Liver (tissue), 9 donors: ENCODE results near the gene GIMAP8. TPM values are rescaled to one million over a fixed set of nuclear protein-coding genes. Genes with fewer than 3 reads are reported as not detected.

ENCODE experiments used
- DNase-seq: peaks from one replicate; pipeline ENCODE4 v3.0.0-alpha.2; 2017; ENCODE audit warnings: low spot score
- H3K27ac ChIP-seq, 2 donors: one replicate each; pipeline ENCODE4 v1.7.0; 2013; ENCODE audit warnings: inconsistent platforms in 2 of 2, low read length in 2 of 2, control low read depth in 1 of 2, low read depth in 1 of 2, mild to moderate bottlenecking in 1 of 2
- H3K27me3 ChIP-seq, 4 donors: one replicate each; pipeline versions ENCODE4 v1.6.1 to v1.7.0; 2013; ENCODE audit warnings: low read length in 3 of 4, inconsistent platforms in 1 of 4, mild to moderate bottlenecking in 1 of 4, moderate library complexity in 1 of 4; ENCODE audit not compliant: control insufficient read depth in 4 of 4, insufficient read depth in 4 of 4
- H3K36me3 ChIP-seq, 4 donors: one replicate each; pipeline versions ENCODE4 v1.6.1 to v1.7.0; 2013; ENCODE audit warnings: low read length in 3 of 4, mild to moderate bottlenecking in 3 of 4, low read depth in 1 of 4, moderate library complexity in 1 of 4; ENCODE audit not compliant: control insufficient read depth in 4 of 4, insufficient read depth in 3 of 4
- H3K4me1 ChIP-seq, 4 donors: one replicate each; pipeline versions ENCODE4 v1.6.1 to v1.7.0; 2013; ENCODE audit warnings: low read length in 3 of 4, mild to moderate bottlenecking in 3 of 4, moderate library complexity in 1 of 4; ENCODE audit not compliant: control insufficient read depth in 4 of 4, insufficient read depth in 4 of 4
- H3K4me3 ChIP-seq, 3 donors: one replicate each; pipeline versions ENCODE4 v1.6.1 to v1.7.0; 2013; ENCODE audit warnings: low read length in 3 of 3, control low read depth in 1 of 3, low read depth in 1 of 3, mild to moderate bottlenecking in 1 of 3
- H3K9ac ChIP-seq, 2 donors: one replicate each; pipeline ENCODE4 v1.7.0; 2013; ENCODE audit warnings: low read length in 2 of 2, mild to moderate bottlenecking in 2 of 2, moderate library complexity in 2 of 2, control low read depth in 1 of 2, low read depth in 1 of 2
- H3K9me3 ChIP-seq, 4 donors: one replicate each; pipeline versions ENCODE4 v1.6.1 to v1.7.0; 2013; ENCODE audit warnings: low read length in 3 of 4; ENCODE audit not compliant: control insufficient read depth in 4 of 4
- ATF3 ChIP-seq: IDR thresholded peaks from 2 replicates; pipeline ENCODE4 v1.6.1; 2016; ENCODE audit warnings: antibody characterized with exemption
- CTCF ChIP-seq: fragments of 150-350 bp; IDR thresholded peaks from 2 replicates; pipeline ENCODE4 v1.5.1; 2017; ENCODE audit warnings: improper control_type of control experiment, low read depth, low read length; ENCODE audit not compliant: missing input control
- EGR1 ChIP-seq, 2 donors: IDR thresholded peaks; 2 replicates each; pipeline ENCODE4 v1.6.1; 2016 to 2018; ENCODE audit warnings: antibody characterized with exemption in 2 of 2, low read depth in 2 of 2
- FOXA1 ChIP-seq: IDR thresholded peaks from 2 replicates; pipeline ENCODE4 v1.6.1; 2016; ENCODE audit warnings: antibody characterized with exemption
- FOXA2 ChIP-seq: IDR thresholded peaks from 2 replicates; pipeline ENCODE4 v1.6.1; 2016; ENCODE audit warnings: antibody characterized with exemption
- GABPA ChIP-seq, 2 donors: IDR thresholded peaks in 1 of 2; conservative IDR thresholded peaks in 1 of 2; 2 replicates each; pipeline ENCODE4 v1.6.1; 2016; ENCODE audit warnings: antibody characterized with exemption in 2 of 2, mild to moderate bottlenecking in 1 of 2, moderate library complexity in 1 of 2
- HNF4A ChIP-seq, 2 donors: conservative IDR thresholded peaks; 2 replicates each; pipeline ENCODE4 v1.6.1; 2016; ENCODE audit warnings: antibody characterized with exemption in 2 of 2, mild to moderate bottlenecking in 2 of 2
- HNF4G ChIP-seq: IDR thresholded peaks from 2 replicates; pipeline ENCODE4 v1.6.1; 2016; ENCODE audit warnings: antibody characterized with exemption
- JUND ChIP-seq, 2 donors: IDR thresholded peaks; 2 replicates each; pipeline ENCODE4 v1.6.1; 2016; ENCODE audit warnings: antibody characterized with exemption in 2 of 2
- MAX ChIP-seq: IDR thresholded peaks from 2 replicates; pipeline ENCODE4 v1.6.1; 2016; ENCODE audit warnings: antibody characterized with exemption
- NR2F2 ChIP-seq: IDR thresholded peaks from 2 replicates; pipeline ENCODE4 v1.6.1; 2016; ENCODE audit warnings: antibody characterized with exemption
- RAD21 ChIP-seq, 2 donors: IDR thresholded peaks; 2 replicates each; pipeline ENCODE4 v1.6.1; 2016; ENCODE audit warnings: antibody characterized with exemption in 2 of 2, mild to moderate bottlenecking in 2 of 2
- REST ChIP-seq: IDR thresholded peaks from 2 replicates; pipeline ENCODE4 v1.6.1; 2016; ENCODE audit warnings: antibody characterized with exemption, mild to moderate bottlenecking
- RXRA ChIP-seq, 2 donors: IDR thresholded peaks; 2 replicates each; pipeline ENCODE4 v1.6.1; 2017 to 2018; ENCODE audit warnings: antibody characterized with exemption in 2 of 2, mild to moderate bottlenecking in 1 of 2
- SP1 ChIP-seq: IDR thresholded peaks from 2 replicates; pipeline ENCODE4 v1.6.1; 2018; ENCODE audit warnings: antibody characterized with exemption, mild to moderate bottlenecking
- YY1 ChIP-seq: IDR thresholded peaks from 2 replicates; pipeline ENCODE4 v1.6.1; 2016; ENCODE audit warnings: antibody characterized with exemption, mild to moderate bottlenecking
- WGBS: extraction: QIAGEN DNeasy Blood & Tissue Kit; methylation state at CpG from one replicate; pipeline ENCODE4 v1.1.7; 2013; 5-methylcytosine and 5-hydroxymethylcytosine counted together
- polyA plus RNA-seq, 2 donors: library from polyadenylated mRNA; stranded (reverse) in 1 of 2; unstranded in 1 of 2; fragments of 200-250 nt in 1 of 2; fragments of >200 nt in 1 of 2; fragmentation: Nextera tagmentation in 1 of 2; extraction: Ambion mirVana in 1 of 2; gene quantifications; one replicate each; pipeline versions ENCODE4 v1.2.1 to v1.2.3, GENCODE V29; 2013 to 2015
- total RNA-seq, 2 donors: library from RNA; depleted of rRNA; stranded (reverse); fragments of >200 nt; gene quantifications; one replicate each; pipeline ENCODE4 v1.2.3, GENCODE V29; 2014
- TF ChIP-seq, protein P1 (sequence below): IDR thresholded peaks from 2 replicates; pipeline ENCODE4 v1.6.1; 2016; ENCODE audit warnings: antibody characterized with exemption
- donor health status: healthy.
- donor health status: healthy.
- donor health status: healthy.
- donor health status: healthy.
- donor health status: healthy.

The GIMAP8 gene
- total and polyA plus RNA-seq, 4 donors, result 1.6 to 9.4 (median 7.6) TPM

DNA sequence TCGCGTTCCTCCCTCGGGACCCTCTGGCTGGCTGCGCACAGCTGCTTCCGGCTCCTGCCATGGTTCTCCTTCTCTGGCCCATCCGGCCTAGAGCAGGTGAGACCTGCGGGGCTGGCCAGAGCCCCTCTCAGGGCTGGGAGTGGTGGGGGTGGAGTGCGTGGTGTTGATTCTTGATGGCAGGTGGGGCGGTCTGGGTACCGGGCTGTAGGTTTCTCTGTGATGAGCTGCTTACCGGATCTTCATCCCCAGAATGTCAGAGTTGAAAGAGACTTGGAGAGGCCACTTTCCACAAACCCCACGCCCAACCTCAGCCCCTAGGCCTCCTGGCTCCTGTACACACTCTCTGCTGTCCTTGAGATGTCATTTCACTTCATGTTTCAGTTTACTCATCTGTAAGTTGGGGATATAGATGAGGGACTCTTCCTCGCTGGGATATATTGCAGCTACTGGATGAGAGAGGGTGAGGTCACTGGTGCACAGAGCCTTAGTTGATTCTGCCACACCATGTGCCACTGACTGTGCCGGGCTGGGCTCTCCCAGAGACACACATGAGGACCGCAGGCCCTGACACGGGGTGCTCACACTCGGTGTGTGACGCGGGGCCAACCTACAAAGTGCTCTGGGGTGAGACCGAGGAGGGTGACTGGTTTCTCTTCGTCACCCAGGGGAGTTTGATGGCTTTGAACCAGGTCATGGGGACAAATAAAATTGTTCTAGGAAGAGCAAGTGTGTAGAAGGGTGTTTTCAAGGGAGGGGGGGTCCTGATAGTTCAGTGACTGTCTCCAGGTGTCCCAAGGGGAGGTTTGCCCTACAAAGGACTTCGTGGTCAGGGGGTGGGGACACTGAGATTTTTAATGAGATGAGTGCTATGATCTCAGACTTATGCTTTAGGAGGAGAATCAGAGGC lies 41.8 kb upstream of the GIMAP8 start:
- TF ChIP-seq JUND (IDR thresholded peaks at IDR 0.05) (no peak), NR2F2 (no peak), YY1 (no peak), GABPA (IDR thresholded peaks at IDR 0.05 in 1 of 2, conservative IDR thresholded peaks at IDR 0.05 in 1 of 2) (no peak), HNF4G (no peak), FOXA2 (no peak), ATF3 (no peak), HNF4A (conservative IDR thresholded peaks at IDR 0.05) (no peak), CTCF (no peak), SP1 (no peak), FOXA1 (no peak), RAD21 (IDR thresholded peaks at IDR 0.05) (no peak), EGR1 (IDR thresholded peaks at IDR 0.05; ENCODE audit: low read depth in 2 of 2) (no peak)
- TF ChIP-seq, protein P1, sequence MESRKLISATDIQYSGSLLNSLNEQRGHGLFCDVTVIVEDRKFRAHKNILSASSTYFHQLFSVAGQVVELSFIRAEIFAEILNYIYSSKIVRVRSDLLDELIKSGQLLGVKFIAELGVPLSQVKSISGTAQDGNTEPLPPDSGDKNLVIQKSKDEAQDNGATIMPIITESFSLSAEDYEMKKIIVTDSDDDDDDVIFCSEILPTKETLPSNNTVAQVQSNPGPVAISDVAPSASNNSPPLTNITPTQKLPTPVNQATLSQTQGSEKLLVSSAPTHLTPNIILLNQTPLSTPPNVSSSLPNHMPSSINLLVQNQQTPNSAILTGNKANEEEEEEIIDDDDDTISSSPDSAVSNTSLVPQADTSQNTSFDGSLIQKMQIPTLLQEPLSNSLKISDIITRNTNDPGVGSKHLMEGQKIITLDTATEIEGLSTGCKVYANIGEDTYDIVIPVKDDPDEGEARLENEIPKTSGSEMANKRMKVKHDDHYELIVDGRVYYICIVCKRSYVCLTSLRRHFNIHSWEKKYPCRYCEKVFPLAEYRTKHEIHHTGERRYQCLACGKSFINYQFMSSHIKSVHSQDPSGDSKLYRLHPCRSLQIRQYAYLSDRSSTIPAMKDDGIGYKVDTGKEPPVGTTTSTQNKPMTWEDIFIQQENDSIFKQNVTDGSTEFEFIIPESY, result no peak
- Histone ChIP-seq H3K27me3 (no peaks in the 10 kb centered on the region), H3K4me1 (peaks cover 6 to 27% (median 16%) of the 10 kb centered on the region in 4 donors), H3K27ac (no peak overlapping the region), H3K9me3 (no peaks in the 10 kb centered on the region), H3K4me3 (no peak overlapping the region), H3K36me3 (no peaks in the 10 kb centered on the region), H3K9ac (no peak overlapping the region)
- DNase-seq, result no peak
- 89% methylated on average over 22 of the region's 22 CpGs for WGBS

DNA sequence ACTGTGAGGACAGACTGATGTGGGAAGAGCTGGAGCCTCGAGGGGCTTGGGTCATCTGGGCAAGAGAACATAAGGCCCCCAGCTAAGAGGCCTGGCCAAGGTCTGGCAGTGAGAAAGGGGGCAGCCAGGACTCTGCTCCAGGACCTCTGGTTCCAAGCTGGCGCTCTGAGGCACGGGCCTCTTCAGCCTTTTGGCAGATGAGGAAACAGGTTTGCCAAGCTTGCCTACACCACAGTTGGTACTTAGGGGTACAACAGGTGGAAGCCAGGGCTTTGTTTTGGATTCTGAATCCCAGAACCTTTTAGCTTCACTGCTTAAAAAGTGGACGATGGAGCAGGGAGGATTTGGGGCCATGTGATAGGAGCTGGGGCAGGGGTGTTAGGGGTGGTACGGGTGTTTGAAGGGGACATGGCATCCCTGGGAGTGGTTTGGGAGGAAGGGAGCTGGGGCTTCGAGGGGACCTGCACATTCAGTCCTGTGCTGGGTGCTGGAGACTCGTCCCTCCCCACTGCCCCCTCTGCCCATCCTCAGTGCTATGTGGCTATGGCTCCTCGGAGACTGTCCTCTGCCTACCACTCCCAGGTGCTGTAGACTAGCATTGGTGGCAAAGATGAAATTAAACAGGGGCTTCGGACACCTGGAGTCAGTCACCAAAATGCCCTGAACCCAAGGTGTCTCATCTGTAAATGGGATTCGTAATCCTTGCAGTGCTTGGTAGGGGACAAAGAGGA lies 41.0 kb upstream of the GIMAP8 start:
- 92% methylated on average over 10 of the region's 10 CpGs for WGBS
- H3K4me1 ChIP-seq, result peaks cover 5 to 22% (median 14%) of the 10 kb centered on the region in 4 donors
- H3K4me3 ChIP-seq, result no peak overlapping the region
- H3K9ac ChIP-seq, result no peak overlapping the region
- no peaks in the 10 kb centered on the region for H3K36me3 ChIP-seq
- H3K27ac ChIP-seq, result no peak overlapping the region
- TF ChIP-seq ATF3, result no peak
- no peak for TF ChIP-seq HNF4G
- TF ChIP-seq EGR1 (IDR thresholded peaks at IDR 0.05; ENCODE audit: low read depth in 2 of 2), result no peak
- TF ChIP-seq MAX, result no peak
- TF ChIP-seq RXRA (IDR thresholded peaks at IDR 0.05), result no peak
- no peak for TF ChIP-seq REST
- no peaks in the 10 kb centered on the region for H3K9me3 ChIP-seq
- no peaks in the 10 kb centered on the region for H3K27me3 ChIP-seq
- no peak for DNase-seq
